Measurements from ENCODE around the gene CHKA.

Gene CHKA

DNA sequence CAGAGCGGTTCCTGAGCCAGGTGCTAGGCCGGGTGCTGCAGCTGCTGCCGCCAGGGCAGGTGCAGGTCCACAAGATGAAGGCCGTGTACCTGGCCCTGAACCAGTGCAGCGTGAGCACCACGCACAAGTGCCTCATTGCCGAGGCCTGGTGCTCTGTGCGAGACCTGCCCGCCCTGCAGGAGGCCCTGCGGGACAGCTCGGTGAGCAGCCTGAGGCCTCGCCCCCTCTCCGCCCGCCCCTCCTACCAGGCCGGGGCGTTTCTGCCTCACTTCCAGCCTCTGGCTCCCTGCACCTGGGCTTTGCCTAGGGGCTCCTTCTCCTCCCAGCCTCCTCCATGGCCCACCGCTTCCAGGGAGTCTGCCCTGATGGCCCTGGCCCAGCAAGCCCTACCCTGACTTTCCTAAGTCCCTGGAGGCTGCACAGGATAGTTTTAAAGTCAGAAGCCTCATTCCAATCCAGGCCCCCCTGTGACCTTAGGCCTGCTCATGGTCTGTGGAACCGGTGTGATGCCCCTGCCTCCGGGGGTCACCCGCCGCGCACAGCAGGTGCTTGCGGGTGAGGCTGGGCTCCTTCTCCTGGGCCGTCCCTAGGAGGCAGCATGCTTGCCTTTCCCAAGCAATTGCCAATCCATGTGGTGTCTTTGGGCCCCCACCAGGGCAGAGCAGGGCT lies 76.9 kb downstream of the CHKA start:
- no peak for DNase-seq

DNA sequence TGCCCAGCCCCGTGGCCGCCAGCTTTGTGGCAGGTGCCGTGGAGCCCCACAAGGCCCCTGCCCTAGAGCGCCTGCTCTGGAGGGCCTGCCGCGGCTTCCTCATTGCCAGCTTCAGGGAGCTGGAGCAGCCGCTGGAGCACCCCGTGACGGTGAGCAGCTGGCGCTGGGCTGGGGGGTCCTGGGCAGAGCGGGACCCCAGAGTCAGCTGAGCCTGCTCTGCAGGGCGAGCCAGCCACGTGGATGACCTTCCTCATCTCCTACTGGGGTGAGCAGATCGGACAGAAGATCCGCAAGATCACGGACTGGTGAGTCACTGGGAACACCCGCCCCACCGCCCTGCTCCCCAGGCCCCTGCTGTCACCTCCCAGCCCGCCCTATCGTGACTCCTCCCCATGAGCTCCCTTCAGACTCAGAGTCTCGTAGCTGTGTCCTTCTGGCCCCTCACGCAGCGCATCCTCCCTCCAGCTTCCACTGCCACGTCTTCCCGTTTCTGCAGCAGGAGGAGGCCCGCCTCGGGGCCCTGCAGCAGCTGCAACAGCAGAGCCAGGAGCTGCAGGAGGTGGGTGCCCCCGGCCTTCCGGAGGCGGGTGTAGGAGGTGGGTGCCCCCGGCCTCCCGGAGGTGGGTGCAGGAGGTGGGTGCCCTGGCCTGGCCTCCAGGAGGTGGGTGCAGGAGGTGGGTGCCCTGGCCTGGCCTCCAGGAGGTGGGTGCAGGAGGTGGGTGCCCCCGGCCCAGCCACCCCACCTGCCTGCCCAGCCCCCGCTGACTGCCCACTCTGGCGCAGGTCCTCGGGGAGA lies 77.6 kb downstream of the CHKA start:
- DNase-seq = no peak

DNA sequence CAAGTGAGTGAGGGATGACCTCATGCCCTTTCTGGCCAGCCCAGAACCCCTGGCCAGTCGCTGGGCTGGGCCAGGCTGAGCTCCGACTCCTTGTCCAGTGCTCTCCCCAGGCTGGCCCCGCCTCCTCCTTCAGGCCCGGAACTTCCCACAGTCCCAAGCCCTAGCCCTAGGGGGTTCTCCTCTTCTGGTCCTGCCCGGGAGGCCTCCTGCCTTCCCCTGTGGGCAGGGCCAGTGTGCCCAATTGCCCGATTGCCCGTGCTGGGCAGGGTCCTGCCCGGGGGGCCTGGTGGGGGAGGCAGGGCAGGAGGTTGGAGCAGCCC lies 78.2 kb downstream of the CHKA start:
- DNase-seq = no peak

DNA sequence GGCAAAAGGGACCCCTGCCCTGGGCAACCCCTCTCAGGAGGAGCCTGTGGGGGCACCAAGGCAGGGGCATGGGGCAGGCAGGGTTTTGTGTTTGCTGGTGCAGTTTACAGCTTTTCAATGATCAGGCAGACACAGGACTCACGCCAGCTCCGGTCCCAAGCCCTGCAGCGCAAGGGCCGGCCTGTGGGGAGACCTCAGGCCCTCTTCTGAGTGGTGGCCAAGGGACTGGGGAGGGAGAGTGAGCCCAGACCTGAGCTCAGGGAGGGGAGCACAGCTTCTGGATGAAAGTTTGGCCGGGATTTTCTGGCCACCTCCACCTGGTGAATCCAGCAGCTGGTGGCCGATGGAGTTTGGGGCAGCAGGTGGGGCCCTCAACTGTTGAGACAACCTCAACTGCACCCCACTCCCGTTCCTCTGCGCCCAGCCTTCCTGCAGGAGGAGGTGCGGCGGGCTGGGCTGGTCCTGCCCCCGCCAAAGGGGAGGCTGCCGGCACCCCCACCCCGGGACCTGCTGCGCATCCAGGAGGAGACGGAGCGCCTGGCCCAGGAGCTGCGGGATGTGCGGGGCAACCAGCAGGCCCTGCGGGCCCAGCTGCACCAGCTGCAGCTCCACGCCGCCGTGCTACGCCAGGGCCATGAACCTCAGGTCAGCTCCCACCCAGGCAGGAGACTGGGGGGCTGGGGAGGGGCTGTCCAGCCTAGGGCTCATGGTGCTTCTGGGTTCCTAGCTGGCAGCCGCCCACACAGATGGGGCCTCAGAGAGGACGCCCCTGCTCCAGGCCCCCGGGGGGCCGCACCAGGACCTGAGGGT lies 78.8 kb downstream of the CHKA start:
- no peak for DNase-seq

DNA sequence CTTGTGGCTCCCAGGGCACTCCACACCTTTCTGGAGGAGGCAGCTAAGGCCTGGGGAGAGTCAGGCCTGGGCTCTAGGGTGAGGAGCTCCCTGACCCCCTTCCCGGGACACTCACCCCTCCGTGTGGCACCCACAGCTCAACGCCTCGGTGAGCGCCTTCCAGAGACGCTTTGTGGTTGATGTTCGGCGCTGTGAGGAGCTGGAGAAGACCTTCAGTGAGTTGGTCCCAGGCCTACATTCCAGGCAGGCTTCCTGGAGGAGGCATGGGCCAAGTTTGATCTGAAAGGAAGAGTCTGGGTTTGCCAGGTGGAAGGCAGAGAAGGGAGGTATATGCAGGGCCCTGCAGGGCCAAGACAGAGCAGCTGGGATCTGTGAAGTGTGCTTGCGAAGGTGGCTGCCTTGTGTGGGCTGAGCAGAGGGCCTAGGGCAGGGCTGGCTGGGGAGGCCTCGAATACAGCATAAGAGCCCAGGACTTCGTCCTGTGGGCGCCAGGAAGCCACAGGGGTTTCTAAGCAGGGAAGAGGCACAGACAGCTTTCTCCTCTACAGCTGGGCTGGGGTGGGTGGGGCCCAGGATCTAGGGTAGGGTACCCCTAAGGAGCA lies 79.5 kb downstream of the CHKA start:
- DNase-seq = no peak

DNA sequence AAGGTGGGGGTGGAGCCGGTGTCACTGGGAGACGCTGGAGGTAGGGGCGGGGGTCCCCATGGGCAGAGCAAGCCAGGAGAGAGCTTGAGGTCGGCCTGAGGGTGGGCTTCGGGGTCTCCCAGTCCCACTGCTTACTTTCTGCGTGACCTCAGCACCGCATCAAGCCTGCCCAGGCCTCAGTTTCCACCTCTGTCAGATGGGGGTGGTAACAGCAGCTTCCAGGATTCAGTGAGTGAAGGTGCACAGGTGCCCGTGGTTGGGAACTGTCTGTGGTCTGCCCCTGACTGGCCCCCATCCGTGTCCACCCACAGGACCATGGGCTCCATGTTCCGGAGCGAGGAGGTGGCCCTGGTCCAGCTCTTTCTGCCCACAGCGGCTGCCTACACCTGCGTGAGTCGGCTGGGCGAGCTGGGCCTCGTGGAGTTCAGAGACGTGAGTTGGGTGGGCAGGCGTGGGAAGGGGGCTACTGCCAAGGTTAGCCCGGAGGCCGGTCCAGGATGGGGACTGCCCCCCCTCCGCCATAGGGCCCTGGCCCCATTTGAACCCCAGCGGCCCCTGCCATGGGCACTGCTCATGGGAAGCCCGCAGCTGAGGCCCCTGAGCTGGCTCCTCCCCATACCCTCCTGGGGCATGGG lies 80.1 kb downstream of the CHKA start:
- DNase-seq = no peak

DNA sequence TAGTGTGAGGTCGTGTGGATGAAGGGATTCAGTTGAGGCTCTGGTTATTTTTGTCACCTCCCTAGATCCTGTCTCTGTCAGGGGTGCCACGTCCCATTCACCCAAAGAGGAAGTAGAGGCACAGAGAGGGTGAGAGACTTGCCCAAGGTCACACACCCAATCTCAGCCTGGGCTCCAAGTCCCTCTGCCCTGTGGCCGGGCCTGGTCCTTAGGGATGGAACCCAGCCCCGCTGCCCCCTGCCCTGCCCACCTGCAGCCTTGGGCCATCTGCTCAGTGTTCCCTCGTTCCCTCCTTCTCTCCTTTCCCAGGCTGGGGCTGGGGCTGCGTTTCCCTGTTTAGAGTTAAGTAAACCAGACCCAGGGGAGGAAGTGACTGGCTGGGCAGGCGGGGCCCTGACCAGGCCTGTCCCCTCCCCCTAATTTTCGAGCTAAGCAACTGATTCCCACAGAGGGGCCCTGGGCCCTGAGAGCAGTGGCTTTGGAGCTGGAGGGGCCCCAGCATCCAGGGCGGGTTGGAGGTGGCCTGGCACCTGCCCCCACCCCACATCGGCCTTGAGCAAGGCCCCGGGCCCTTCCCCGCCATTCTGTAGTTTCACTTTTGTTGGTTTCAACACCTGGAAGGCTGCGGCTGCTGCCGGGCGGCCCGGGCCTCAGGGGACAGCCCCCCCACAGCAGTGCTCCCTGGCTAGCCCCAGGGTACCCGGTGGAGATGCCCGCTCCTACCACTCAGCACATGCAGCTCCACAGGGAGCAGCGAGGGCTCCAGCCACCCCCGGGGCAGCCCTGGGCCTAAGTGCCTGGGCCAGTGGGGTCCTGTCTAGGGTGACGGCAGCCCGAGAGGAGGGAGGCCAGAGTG lies 80.9 kb downstream of the CHKA start:
- peak in 4 of 14 donors; percentile 12 to 38 (median 27) for DNase-seq

DNA sequence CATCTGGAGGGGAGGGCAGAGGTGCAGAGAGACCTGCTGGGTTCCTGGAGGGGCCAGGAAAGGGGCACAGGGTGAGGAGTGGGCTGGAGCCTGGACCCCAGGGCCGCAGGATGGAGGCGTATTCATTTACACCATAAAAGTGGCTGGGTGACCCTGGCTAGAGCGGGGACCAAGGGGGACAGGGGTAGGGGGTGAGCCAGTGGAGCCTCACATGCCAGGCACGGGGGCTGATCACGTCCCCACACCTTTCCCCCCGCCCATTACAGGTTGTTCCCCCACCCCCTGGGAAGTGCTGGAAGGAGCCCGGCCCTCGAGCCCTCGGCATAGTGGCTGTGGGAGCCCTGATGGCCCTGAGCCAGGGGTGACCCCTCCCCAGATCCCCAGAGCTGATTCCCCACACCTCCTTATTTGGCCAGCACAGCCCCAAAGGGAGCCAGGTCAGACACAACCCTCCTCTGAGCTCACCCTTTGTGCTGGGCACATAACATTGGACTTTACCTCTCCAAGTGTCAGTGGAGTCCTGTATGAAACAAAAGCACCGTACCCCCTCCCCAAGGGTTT lies 81.6 kb downstream of the CHKA start:
- no peak for DNase-seq

DNA sequence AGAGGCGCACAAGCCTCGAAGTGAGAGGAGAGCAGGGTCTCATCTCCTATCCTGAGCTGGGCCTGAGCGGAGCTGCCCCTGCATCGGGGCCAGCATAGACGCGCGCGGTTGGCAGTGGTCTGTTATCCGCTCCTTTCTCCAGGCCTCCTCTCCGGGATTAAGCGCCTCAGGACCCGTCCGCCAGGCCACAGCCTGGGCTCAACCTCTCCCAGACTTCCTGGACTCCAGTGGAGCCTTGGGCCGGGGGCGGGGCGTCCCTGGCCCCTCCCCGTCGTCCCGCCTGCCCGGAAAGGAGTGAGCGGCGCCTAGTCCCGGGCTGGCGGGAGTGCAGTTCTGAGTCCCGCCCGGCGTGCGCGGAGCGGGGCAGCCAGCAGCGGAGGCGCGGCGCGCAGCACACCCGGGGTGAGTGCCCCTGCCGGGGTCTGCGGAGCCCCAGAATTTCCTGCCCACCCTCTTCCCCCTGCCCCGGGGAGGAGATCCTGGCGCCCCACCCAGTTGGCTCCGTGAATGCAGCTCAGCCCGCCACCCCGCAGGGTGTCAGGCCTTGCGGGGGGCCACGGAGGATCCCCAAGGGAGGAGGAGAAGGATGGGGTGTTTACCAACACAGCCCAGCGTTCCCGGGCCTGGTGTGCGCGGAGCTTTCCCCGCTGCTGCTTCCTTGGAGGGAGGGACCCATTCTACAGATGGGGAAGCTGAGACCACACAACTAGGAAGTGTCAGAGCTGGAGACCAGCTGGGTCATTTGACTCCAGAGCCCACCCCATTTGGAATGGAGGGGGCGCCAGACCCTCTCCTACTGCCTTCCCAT lies 82.3 kb downstream of the CHKA start, which contains the start of gene TCIRG1:
TCIRG1 (plus strand) TSS at position 308 of the 808 bp plus-strand sequence. CDS start 2,247 bp downstream, outside the sequence.
- peak in 6 of 14 donors; percentile 11 to 62 (median 45) for DNase-seq

DNA sequence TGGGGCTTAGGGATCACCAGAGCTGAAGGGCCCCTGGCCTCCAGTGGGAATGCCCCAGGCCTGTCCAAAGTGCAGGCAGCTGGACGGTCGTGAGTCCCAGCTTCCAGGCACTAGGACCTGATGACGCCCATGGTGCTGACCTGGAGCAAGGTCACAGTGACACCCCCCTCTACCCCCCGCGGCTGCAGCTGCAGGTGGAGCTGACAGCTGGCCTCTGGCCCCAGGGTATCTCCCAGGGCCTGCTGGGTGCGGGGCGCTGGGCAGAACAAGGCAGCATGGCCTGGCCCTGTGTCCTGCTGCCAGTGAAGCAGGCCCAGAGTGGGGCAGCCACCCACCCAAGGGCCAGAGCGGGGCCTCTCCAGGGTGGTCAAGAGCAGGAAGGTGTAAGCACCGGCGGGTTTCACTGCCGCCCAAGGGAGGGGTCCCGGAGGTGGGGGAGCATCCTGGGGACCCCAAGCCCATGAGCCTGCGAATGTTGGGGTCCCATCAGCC lies 82.9 kb downstream of the CHKA start:
- no peak for DNase-seq

DNA sequence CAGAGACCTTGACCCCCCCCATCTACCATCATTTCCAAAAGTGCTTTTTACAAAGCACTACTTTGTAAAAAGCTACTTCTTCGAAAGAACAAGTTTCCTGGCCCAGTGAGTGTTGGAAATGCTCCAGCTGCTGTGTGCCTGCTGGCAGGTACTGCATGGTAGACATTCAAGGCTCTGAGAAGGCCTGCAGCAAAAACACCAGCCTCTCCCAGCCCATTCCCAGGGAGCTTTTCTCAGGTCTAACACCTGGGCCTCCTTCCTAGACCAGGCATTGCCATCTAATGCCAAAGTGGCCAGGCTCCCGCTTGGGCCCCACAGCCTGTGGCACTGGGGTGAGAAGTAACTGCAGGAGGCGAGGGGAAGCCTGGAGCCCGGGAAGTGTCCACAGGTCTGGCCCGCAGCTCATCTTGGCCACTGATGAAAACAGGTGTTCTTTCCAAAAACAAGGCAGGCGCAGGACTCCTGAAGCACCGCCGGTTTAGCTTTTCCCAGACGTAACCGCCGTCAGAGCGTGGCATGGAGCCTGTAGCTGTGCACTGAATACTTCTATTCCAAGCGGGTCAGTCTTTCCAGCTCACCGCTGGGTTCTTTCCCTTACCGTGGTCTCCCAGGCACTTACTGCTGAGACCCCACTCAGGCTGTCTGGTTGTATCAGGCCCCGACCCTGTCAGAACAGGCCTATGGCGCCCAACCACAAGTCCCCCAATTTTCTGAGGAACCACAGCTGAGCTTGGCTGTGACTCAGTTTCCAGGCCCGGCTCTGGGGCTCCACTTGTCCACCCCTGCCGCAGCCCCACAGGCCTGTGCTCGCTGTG lies 83.6 kb downstream of the CHKA start:
- peak in 1 of 14 donors; percentile 29 for DNase-seq

DNA sequence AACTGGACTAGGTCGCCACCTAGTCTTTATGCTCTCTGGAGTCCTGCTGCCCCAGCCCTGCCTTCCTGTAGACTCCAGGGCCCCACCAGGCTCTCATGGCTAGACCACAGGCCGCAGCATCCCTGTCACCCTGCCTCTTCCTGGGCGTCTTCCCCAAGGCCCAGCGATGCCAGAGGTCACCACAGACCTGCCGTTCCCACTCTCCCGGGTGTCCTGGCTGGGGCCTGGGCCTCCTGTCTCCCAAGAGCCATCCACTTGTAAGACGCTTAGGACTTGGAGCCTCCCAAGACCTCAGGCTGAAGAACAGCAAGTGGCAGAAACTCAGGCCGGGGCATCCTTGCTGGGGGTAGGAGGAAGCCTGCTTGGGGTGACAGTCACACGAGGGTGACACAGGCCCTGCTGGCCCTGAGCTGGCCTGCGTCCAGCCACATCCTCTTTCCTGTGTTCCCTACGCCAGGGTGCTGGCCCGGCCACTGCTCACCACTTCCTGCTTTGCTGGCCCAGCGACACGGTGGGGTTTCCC lies 84.4 kb downstream of the CHKA start:
- peak in 6 of 14 donors; percentile 16 to 54 (median 26) for DNase-seq

DNA sequence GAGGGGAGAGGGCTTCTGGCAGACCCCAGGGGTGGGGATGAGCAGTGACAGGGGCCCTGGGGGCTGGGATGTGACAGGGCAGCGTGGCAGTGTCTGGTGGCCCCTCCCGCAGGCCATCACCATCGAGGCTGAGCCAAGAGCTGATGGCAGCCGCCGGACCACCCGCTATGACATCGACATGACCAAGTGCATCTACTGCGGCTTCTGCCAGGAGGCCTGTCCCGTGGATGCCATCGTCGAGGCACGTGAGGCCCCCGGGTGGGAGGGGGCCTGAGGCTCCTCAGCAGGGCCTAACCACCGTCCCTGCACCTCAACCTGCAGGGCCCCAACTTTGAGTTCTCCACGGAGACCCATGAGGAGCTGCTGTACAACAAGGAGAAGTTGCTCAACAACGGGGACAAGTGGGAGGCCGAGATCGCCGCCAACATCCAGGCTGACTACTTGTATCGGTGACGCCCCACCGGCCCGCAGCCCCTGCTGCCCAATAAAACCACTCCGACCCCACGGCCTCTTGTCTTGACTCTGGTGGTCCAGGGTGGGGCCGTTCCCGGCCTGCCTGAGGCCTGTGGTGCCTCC lies 85.0 kb downstream of the CHKA start:
- no peak for DNase-seq

DNA sequence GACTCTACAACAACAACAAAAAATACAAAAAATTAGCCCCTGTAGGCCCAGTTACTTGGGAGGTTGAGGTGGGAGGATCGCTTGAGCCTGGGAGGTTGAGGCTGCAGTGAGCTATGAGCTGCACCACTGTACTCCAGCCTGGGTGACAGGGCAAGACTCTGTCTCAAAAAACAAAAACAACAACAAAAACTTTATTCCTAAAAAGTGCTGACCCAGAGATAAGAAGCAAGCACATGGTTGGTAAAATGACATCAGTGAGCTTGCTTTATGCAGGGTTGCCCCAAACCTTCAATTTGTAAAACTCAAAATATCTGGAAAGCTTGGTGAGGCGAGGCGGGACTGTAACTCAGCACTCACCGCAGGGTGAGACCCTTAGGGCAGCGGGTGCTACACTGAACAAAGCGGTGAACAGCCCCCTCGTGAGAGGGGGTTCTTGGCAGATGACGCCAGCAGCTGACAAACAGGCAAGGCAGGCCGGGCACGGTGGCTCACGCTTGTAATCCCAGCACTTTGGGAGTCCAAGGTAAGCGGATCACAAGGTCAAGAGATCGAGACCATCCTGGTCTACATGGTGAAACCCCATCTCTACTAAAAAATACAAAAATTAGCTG lies 85.8 kb downstream of the CHKA start:
- no peak for DNase-seq

DNA sequence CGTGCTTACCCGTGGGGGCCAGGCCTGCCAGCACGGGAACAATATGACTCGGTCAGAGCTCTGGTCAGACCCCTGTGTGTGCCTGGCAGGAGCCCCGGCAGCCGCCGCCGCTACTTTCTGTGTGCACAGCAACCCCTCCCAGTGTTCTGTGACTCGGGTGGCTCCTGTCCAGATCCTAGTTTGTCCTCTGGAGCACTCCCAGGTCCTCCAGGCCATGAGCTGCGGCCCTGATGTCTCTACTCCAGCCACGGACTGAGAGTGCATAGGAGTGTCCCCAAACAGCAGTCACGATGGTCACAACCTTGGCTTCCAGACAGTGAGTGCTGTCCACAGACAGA lies 87.5 kb downstream of the CHKA start:
- DNase-seq = peak in 1 of 14 donors; percentile 15

DNA sequence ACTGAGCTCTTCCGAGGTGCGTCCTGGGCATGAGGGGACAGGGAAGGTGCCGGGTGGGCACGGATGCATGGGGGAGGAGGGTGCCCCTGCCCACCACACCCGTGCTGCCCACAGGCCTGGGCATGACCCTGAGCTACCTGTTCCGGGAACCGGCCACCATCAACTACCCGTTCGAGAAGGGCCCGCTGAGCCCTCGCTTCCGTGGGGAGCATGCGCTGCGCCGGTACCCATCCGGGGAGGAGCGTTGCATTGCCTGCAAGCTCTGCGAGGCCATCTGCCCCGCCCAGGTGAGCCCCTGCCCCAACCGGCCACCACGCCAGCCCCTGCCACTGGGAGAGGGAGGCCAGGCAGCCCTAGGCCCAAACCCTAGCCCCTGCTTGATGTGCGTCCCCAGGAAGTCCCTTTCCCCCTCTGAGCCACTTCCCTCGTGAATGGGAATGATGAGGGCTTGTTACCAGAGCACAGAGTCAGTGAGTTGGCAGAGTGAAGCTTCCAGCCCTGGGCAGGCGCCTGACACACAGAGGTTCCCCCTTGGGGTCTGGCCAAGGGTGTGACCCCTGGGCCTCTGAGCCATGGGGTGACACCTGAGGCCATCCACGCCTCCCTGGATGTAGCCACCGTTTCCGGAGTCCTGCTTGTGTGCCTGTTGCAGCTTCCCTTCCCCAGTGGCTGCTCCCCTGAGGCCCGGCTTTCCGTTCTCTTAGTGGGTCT lies 88.0 kb downstream of the CHKA start:
- DNase-seq = no peak

DNA sequence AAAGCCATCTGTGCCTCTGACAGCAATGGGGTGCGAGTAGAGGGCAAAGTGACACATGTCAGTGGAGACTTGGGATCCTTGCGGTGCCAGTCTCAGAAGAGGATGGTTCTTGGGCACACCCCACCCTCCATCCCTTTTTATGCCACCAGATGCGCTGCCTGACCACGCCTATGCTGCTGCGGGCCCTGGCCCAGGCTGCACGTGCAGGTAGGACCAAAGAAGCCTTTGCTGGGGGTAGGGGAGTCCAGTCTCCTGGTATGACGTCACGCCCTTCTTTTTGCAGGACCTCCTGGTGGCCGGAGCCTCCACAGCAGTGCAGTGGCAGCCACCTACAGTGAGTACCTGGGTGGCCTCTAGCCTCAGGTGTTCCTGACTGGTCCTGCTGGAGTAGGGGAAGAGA lies 89.2 kb downstream of the CHKA start:
- DNase-seq = no peak

DNA sequence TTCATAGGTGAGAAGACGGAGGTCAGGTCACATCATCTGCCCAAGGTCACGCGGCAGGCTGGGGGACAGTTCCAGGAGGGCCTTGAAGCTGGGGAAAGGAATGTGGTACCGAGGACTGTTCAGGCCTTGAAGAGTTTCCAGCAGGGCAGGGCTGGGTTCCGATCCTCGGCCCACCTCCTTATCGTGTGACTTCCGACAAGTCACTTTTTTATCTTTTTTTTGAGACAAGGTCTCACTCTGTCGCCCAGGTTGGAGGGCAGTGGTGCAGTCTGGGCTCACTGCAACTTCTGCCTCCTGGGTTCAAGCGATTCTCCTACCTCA lies 90.1 kb downstream of the CHKA start:
- DNase-seq = no peak

Measured in C1 segment of cervical spinal cord (tissue), 14 donors.